ENCODE data around the gene PLCG1. TPM values are rescaled to one million over a fixed set of nuclear protein-coding genes. Genes with fewer than 3 reads are reported as not detected.

Gene PLCG1
- total and polyA plus RNA-seq, 2 experiments from 2014 or later, result 27.4 to 206 TPM

GRCh38 chr20:41175201-41175651 is 37.9 kb downstream of the PLCG1 start (continued):
- no peak for TF ChIP-seq ZNF462 (CRISPR knock-in tag; IDR thresholded peaks at IDR 0.05)
- TF ChIP-seq EZH2 (IDR thresholded peaks at IDR 0.05; ENCODE audit: low read depth, unreplicated experiment), result no peak
- TF ChIP-seq, protein P1, sequence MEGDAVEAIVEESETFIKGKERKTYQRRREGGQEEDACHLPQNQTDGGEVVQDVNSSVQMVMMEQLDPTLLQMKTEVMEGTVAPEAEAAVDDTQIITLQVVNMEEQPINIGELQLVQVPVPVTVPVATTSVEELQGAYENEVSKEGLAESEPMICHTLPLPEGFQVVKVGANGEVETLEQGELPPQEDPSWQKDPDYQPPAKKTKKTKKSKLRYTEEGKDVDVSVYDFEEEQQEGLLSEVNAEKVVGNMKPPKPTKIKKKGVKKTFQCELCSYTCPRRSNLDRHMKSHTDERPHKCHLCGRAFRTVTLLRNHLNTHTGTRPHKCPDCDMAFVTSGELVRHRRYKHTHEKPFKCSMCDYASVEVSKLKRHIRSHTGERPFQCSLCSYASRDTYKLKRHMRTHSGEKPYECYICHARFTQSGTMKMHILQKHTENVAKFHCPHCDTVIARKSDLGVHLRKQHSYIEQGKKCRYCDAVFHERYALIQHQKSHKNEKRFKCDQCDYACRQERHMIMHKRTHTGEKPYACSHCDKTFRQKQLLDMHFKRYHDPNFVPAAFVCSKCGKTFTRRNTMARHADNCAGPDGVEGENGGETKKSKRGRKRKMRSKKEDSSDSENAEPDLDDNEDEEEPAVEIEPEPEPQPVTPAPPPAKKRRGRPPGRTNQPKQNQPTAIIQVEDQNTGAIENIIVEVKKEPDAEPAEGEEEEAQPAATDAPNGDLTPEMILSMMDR (conservative IDR thresholded peaks at IDR 0.05; ENCODE audit: low read depth in 2 of 2), result no peak

DNA sequence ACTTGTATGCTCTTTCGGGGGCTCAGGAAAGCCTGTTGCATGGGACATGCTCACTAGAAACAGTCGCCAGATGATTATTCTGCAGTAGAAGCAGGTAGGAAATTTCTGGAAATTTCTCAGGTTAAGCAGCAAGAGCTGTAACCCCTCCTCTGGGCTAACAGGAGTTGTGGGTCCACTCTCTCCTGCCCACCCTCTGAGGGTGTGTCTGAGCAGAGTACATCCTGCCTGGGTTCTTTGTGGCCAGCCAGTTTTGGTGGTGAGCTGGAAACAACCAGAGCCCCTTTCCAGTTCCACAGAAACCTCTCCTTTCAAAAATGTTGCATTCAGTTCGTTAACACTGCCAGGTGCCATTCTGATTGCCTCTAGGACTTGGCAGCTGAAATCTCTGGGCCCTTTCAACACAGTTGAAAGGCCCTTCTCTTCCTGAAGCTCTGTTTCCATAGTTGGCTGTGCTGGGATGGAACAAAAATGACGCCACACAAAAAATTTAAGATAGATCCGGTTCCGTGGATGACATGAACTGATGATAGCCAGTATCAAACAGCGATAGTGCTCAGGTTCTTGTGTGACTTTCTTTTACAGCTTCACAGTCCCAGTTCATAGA is 38.5 kb downstream of the PLCG1 start:
- Histone ChIP-seq H3K27ac (ENCODE audit: low read depth) (no peak overlapping the region), H2AFZ (no peak overlapping the region), H3K4me3 (no peak overlapping the region), H3K4me1 (ENCODE audit: insufficient read depth) (peaks cover 5% of the 10 kb centered on the region; the same call in 1 of the 2 replicates), H3K79me2 (replicated peaks; ENCODE audit: insufficient read depth) (no peaks in the 10 kb centered on the region), H3K27me3 (ENCODE audit: insufficient read depth) (no peaks in the 10 kb centered on the region), H3F3A (replicated peaks; ENCODE audit: low read depth) (peaks cover 6% of the 10 kb centered on the region; the same call in 1 of the 2 replicates), H3K4me2 (no peak overlapping the region), H3K36me3 (ENCODE audit: insufficient read depth) (peaks cover 27% of the 10 kb centered on the region), H4K20me1 (replicated peaks; ENCODE audit: insufficient read depth) (peaks cover 8% of the 10 kb centered on the region), H3K9me2 (ENCODE audit: insufficient read depth) (no peaks in the 10 kb centered on the region)
- Mint-ChIP-seq H3K36me3 (ENCODE audit: low read depth) (peaks cover 68% of the 10 kb centered on the region), H3K9me3 (no peaks in the 10 kb centered on the region; the same call in 2 of the 3 replicates), H3K27ac (no peak overlapping the region), H3K4me1 (peaks cover 16% of the 10 kb centered on the region; the same call in 2 of the 3 replicates), H3K27me3 (ENCODE audit: insufficient read depth, low read depth, poor library complexity) (peaks cover 17% of the 10 kb centered on the region), H3K4me3 (no peak overlapping the region)
- no peak for DNase-seq (ENCODE audit: low spot score)
- no peak for ATAC-seq
- TF ChIP-seq ZNF462 (CRISPR knock-in tag; IDR thresholded peaks at IDR 0.05), result no peak
- TF ChIP-seq EZH2 (IDR thresholded peaks at IDR 0.05; ENCODE audit: low read depth, unreplicated experiment), result no peak
- TF ChIP-seq EZH2phosphoT487 (IDR thresholded peaks at IDR 0.05; ENCODE audit: unreplicated experiment), result no peak
- no peak for TF ChIP-seq ZNF331 (CRISPR knock-in tag; IDR thresholded peaks at IDR 0.05; ENCODE audit: low read depth)
- TF ChIP-seq JUNB (IDR thresholded peaks at IDR 0.05; ENCODE audit: unreplicated experiment), result no peak

Measured in GM23338 (cell line).